Measurements from ENCODE around the gene METTL22.

Gene METTL22

GRCh38 chr16:8694795-8695728 is 73.6 kb downstream of the METTL22 start:
- no peak for DNase-seq (ENCODE audit: low spot score)

GRCh38 chr16:8696880-8697279 is 75.4 kb downstream of the METTL22 start:
- no peak for DNase-seq (ENCODE audit: low spot score)

- no peak for DNase-seq (ENCODE audit: low spot score)
Measured at GRCh38 chr16:8697965-8698364, 76.5 kb downstream of the METTL22 start.

Measured in left forelimb (tissue), 1 donor.